Endothelial cell of hepatic sinusoid (primary cell): Measurements from ENCODE around the gene SCN8A.
"Not testable (repeated sequence)": the region's sequence is repeated elsewhere in the genome, so short reads cannot be mapped to it uniquely, and the experiment has no call there.

Experiments used
- in situ Hi-C: cut with HindIII; loops from 2 replicates; pipeline ENCODE4 v1.10.0; 2017; ENCODE audit warnings: low sequenced_read_pairs

Gene SCN8A

GRCh38 chr12:51622564-51622963 lies 31.5 kb downstream of the SCN8A start:
- in situ Hi-C loops: no loop called here

- in situ Hi-C loops: no loop called here
Observed at GRCh38 chr12:51625370-51625769, 34.3 kb downstream of the SCN8A start.

- in situ Hi-C loops: no loop called here
Observed at GRCh38 chr12:51626115-51626514, 35.1 kb downstream of the SCN8A start.

DNA sequence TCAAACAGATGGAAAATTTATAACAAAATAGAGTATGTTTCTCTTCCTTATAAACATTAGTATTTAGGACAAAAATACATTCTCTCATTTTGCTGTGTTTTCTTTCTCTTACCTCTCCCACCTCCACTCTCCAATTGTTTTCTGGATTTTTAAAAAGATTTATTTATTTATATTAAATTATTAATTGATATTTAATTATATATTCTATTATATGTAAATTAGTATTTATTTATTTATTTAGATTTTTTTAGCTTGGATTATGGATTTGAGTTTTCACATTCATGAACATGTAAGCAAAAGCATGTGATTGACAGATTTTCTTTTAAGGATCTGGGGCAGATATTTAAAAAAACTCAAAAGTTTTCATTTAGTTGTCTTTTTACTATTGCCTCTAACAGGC lies 35.6 kb downstream of the SCN8A start:
- in situ Hi-C loops: no loop called here

DNA sequence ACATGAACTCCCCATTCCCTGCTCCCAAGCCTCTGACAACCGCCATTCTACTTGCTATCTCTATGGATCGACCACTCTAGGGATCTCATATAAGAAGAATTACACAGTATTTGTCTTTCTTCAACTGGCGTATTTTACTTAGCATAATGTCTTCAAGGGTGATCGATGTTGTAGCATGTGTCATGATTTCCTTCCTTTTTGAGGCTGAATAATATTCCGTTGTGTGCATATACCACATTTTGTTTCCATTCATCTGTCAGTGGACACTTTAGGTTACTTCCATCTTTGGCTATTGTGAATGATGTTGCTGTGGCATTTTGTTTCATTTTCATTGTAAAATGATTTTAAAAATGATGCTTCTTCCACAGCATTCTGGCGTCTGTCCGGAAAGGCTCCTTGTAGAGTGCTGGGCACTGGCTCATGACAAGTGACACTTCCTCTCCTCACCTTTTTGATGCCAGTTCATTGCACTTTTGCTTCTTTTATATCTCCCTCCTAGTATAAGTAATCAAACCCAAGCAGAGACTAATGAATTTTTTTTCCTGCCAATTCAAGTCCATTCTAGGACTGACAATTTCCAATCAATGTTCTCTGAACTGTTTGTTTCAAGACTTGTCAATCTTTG lies 39.3 kb downstream of the SCN8A start:
- in situ Hi-C loops: no loop called here

GRCh38 chr12:51630986-51631385 lies 40.0 kb downstream of the SCN8A start:
- in situ Hi-C loops: no loop called here

GRCh38 chr12:51631591-51631990 lies 40.6 kb downstream of the SCN8A start:
- in situ Hi-C loops: no loop called here

GRCh38 chr12:51632623-51633022 lies 41.6 kb downstream of the SCN8A start:
- in situ Hi-C loops: no loop called here

- in situ Hi-C loops: no loop called here
Observed at GRCh38 chr12:51635346-51635745, 44.3 kb downstream of the SCN8A start.

GRCh38 chr12:51636581-51636980 lies 45.5 kb downstream of the SCN8A start:
- in situ Hi-C loops: no loop called here

GRCh38 chr12:51636986-51637385 lies 46.0 kb downstream of the SCN8A start:
- in situ Hi-C loops: no loop called here

GRCh38 chr12:51639361-51639760 lies 48.3 kb downstream of the SCN8A start:
- in situ Hi-C loops: no loop called here

- in situ Hi-C loops: no loop called here
Observed at GRCh38 chr12:51642286-51642685, 51.3 kb downstream of the SCN8A start.

- in situ Hi-C loops: no loop called here
Observed at GRCh38 chr12:51643951-51644350, 52.9 kb downstream of the SCN8A start.

DNA sequence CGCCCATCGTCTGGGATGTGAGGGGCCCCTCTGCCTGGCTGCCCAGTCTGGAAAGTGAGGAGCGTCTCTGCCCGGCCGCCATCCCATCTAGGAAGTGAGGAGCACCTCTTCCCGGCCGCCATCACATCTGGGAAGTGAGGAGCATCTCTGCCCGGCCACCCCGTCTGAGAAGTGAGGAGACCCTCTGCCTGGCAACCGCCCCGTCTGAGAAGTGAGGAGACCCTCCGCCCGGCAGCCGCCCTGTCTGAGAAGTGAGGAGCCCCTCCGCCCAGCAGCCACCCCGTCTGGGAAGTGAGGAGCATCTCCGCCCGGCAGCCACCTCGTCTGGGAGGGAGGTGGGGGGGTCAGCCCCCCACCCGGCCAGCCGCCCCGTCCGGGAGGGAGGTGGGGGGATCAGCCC lies 53.7 kb downstream of the SCN8A start:
- in situ Hi-C loops: not testable (repeated sequence)

DNA sequence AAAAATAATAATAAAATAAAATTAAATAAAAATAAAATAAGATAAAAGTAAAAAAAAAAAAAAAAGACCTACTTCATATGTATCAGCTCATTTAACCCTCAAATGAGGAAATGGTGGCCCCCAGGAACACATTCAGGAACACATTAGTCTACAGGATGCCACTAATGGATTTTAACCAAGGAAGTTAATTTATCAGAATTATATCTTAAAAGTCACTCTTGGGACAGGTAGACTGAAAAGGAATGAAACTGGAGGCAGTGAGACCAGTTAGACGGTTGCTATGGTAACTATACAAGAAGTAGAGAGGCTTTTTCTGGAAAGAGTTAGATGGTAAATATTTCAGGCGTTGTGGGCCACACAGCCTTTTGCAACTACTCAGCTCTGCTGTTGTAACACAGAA lies 54.9 kb downstream of the SCN8A start:
- in situ Hi-C loops: no loop called here

- in situ Hi-C loops: no loop called here
Observed at GRCh38 chr12:51647647-51648046, 56.6 kb downstream of the SCN8A start.

GRCh38 chr12:51653431-51653830 lies 62.4 kb downstream of the SCN8A start:
- in situ Hi-C loops: loop anchor here (10.0 kb wide), 1 partner anchor 141 kb away; no protein-coding TSS in a partner anchor

- in situ Hi-C loops: no loop called here
Observed at GRCh38 chr12:51661199-51661598, 70.2 kb downstream of the SCN8A start.

GRCh38 chr12:51661836-51662235 lies 70.8 kb downstream of the SCN8A start:
- in situ Hi-C loops: no loop called here

GRCh38 chr12:51662728-51663154 lies 71.7 kb downstream of the SCN8A start:
- in situ Hi-C loops: no loop called here

- in situ Hi-C loops: no loop called here
Observed at GRCh38 chr12:51663390-51663789, 72.4 kb downstream of the SCN8A start.

DNA sequence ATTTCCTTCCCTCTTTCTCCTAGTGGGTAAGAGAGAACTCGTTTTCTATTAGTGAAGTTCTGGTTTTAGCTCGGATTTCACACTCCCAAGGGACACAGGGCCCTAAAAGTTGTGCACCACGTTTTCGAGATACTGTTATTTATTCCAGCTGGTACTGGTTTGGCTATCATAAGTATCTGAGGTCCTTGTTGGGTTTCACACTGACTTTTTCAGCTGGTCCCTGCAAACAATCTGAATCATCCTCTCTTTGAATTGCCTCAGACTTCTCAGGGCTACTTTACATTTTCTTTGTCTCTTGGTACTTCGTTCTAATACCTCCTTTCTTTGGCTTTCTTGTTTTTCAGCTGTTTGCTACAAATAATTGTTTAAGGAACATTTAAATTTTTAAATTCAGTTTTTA lies 75.7 kb downstream of the SCN8A start:
- in situ Hi-C loops: no loop called here
